Measurements from ENCODE around the gene SPINDOC. TPM values are rescaled to one million over a fixed set of nuclear protein-coding genes. Genes with fewer than 3 reads are reported as not detected.
"Not testable (repeated sequence)": the region's sequence is repeated elsewhere in the genome, so short reads cannot be mapped to it uniquely, and the experiment has no call there.

Gene SPINDOC
- total RNA-seq, 1 donor from 2014 or later, result 60.1 TPM

- peak overlapping the region; percentile 77 for H3K4me3 Mint-ChIP-seq
- TF ChIP-seq CTCF (IDR thresholded peaks at IDR 0.05; ENCODE audit: unreplicated experiment), result no peak
- H3K27ac Mint-ChIP-seq, result peak overlapping the region; percentile 67
- no peaks in the 10 kb centered on the region for H3K36me3 Mint-ChIP-seq
- no peaks in the 10 kb centered on the region for H3K9me3 Mint-ChIP-seq
- peaks cover 2% of the 10 kb centered on the region for H3K27me3 Mint-ChIP-seq (ENCODE audit: low read depth)
- H3K4me1 Mint-ChIP-seq, result peaks cover 36% of the 10 kb centered on the region
- peak in 1 of 2 experiments; percentile 61 for DNase-seq (ENCODE audit: low spot score in 2 of 2, unreplicated experiment in 2 of 2)
Measured at GRCh38 chr11:63769714-63770455, 43.4 kb upstream of the SPINDOC start.

- Mint-ChIP-seq H3K27ac (no peak overlapping the region), H3K4me1 (peaks cover 36% of the 10 kb centered on the region)
Measured at GRCh38 chr11:63770763-63771162, 42.5 kb upstream of the SPINDOC start.

GRCh38 chr11:63771741-63772318, 41.4 kb upstream of the SPINDOC start:
- not testable (repeated sequence) for H3K27ac Mint-ChIP-seq; DNase-seq (ENCODE audit: low spot score in 2 of 2, unreplicated experiment in 2 of 2); H3K4me3 Mint-ChIP-seq; H3K9me3 Mint-ChIP-seq; H3K27me3 Mint-ChIP-seq (ENCODE audit: low read depth); H3K36me3 Mint-ChIP-seq
- H3K4me1 Mint-ChIP-seq, result peaks cover 26% of the 10 kb centered on the region

More at GRCh38 chr11:63770763-63771162, 42.5 kb upstream of the SPINDOC start:
- Mint-ChIP-seq H3K27me3 (ENCODE audit: low read depth) (peaks cover 2% of the 10 kb centered on the region), H3K4me3 (no peak overlapping the region), H3K36me3 (no peaks in the 10 kb centered on the region), H3K9me3 (no peaks in the 10 kb centered on the region)
- DNase-seq (ENCODE audit: low spot score in 2 of 2, unreplicated experiment in 2 of 2), result no peak
- no peak for TF ChIP-seq CTCF (IDR thresholded peaks at IDR 0.05; ENCODE audit: unreplicated experiment)

- Mint-ChIP-seq H3K4me3 (no peak overlapping the region), H3K36me3 (no peaks in the 10 kb centered on the region), H3K4me1 (peaks cover 37% of the 10 kb centered on the region), H3K27me3 (ENCODE audit: low read depth) (peaks cover 2% of the 10 kb centered on the region), H3K9me3 (no peaks in the 10 kb centered on the region), H3K27ac (no peak overlapping the region)
- no peak for TF ChIP-seq CTCF (IDR thresholded peaks at IDR 0.05; ENCODE audit: unreplicated experiment)
- no peak for DNase-seq (ENCODE audit: low spot score in 2 of 2, unreplicated experiment in 2 of 2)
Measured at GRCh38 chr11:63775191-63775590, 38.1 kb upstream of the SPINDOC start.

GRCh38 chr11:63779039-63779438, 34.2 kb upstream of the SPINDOC start:
- Mint-ChIP-seq H3K36me3 (no peaks in the 10 kb centered on the region), H3K9me3 (no peaks in the 10 kb centered on the region), H3K27me3 (ENCODE audit: low read depth) (no peaks in the 10 kb centered on the region), H3K27ac (peak overlapping the region; percentile 66), H3K4me1 (peaks cover 31% of the 10 kb centered on the region), H3K4me3 (no peak overlapping the region)
- TF ChIP-seq CTCF (IDR thresholded peaks at IDR 0.05; ENCODE audit: unreplicated experiment), result no peak
- DNase-seq (ENCODE audit: low spot score in 2 of 2, unreplicated experiment in 2 of 2), result no peak

- Mint-ChIP-seq H3K9me3 (no peaks in the 10 kb centered on the region), H3K36me3 (no peaks in the 10 kb centered on the region), H3K27ac (no peak overlapping the region), H3K4me1 (peaks cover 30% of the 10 kb centered on the region), H3K27me3 (ENCODE audit: low read depth) (no peaks in the 10 kb centered on the region), H3K4me3 (no peak overlapping the region)
- TF ChIP-seq CTCF (IDR thresholded peaks at IDR 0.05; ENCODE audit: unreplicated experiment), result no peak
- DNase-seq (ENCODE audit: low spot score in 2 of 2, unreplicated experiment in 2 of 2), result no peak
Measured at GRCh38 chr11:63782749-63783148, 30.5 kb upstream of the SPINDOC start.
